Activated naive CD4-positive, alpha-beta T cell treated with anti-CD3 and anti-CD28 coated beads, Interleukin-2, amount 50 U/mL, for 24 hours (primary cell): ENCODE data around the gene POU2F2.
"Not testable (repeated sequence)": the region's sequence is repeated elsewhere in the genome, so short reads cannot be mapped to it uniquely, and the experiment has no call there.

Source experiments
- H3K27ac Mint-ChIP-seq: one replicate; pipeline ENCODE4 v1.8.0; 2021; ENCODE audit warnings: mild to moderate bottlenecking, mixed read lengths
- H3K27me3 Mint-ChIP-seq: one replicate; pipeline ENCODE4 v1.8.0; 2021; ENCODE audit warnings: mixed read lengths
- H3K36me3 Mint-ChIP-seq: one replicate; pipeline ENCODE4 v1.8.0; 2021; ENCODE audit warnings: mixed read lengths
- H3K4me1 Mint-ChIP-seq: one replicate; pipeline ENCODE4 v1.8.0; 2021; ENCODE audit warnings: mixed read lengths
- H3K4me3 Mint-ChIP-seq: one replicate; pipeline ENCODE4 v1.8.0; 2021; ENCODE audit warnings: mild to moderate bottlenecking, mixed read lengths
- H3K9me3 Mint-ChIP-seq: one replicate; pipeline ENCODE4 v1.8.0; 2021; ENCODE audit warnings: mixed read lengths

Gene POU2F2

GRCh38 chr19:42100241-42100640, 32.0 kb downstream of the POU2F2 start:
- not testable (repeated sequence) for H3K9me3 Mint-ChIP-seq, H3K27me3 Mint-ChIP-seq, H3K27ac Mint-ChIP-seq, H3K4me3 Mint-ChIP-seq
- Mint-ChIP-seq H3K4me1 (peaks cover 10% of the 10 kb centered on the region), H3K36me3 (peaks cover 20% of the 10 kb centered on the region)

- no peak overlapping the region for H3K4me3 Mint-ChIP-seq
- no peaks in the 10 kb centered on the region for H3K27me3 Mint-ChIP-seq
- no peak overlapping the region for H3K27ac Mint-ChIP-seq
- H3K36me3 Mint-ChIP-seq: peaks cover 15% of the 10 kb centered on the region
- H3K9me3 Mint-ChIP-seq: no peaks in the 10 kb centered on the region
- peaks cover 5% of the 10 kb centered on the region for H3K4me1 Mint-ChIP-seq
Observed at GRCh38 chr19:42099336-42099925, 32.8 kb downstream of the POU2F2 start.

GRCh38 chr19:42098781-42099180, 33.5 kb downstream of the POU2F2 start:
- Mint-ChIP-seq H3K27me3 (no peaks in the 10 kb centered on the region), H3K9me3 (no peaks in the 10 kb centered on the region), H3K27ac (no peak overlapping the region), H3K4me3 (no peak overlapping the region), H3K36me3 (peaks cover 16% of the 10 kb centered on the region), H3K4me1 (peaks cover 5% of the 10 kb centered on the region)

- Mint-ChIP-seq H3K4me3 (no peak overlapping the region), H3K27me3 (no peaks in the 10 kb centered on the region), H3K36me3 (peaks cover 11% of the 10 kb centered on the region), H3K27ac (no peak overlapping the region), H3K9me3 (no peaks in the 10 kb centered on the region), H3K4me1 (peaks cover under 1% of the 10 kb centered on the region)
Observed at GRCh38 chr19:42097461-42097860, 34.8 kb downstream of the POU2F2 start.

GRCh38 chr19:42096255-42096837, 35.9 kb downstream of the POU2F2 start:
- H3K9me3 Mint-ChIP-seq: no peaks in the 10 kb centered on the region
- H3K4me1 Mint-ChIP-seq: peaks cover 4% of the 10 kb centered on the region
- H3K4me3 Mint-ChIP-seq: no peak overlapping the region
- no peak overlapping the region for H3K27ac Mint-ChIP-seq
- H3K27me3 Mint-ChIP-seq: no peaks in the 10 kb centered on the region
- H3K36me3 Mint-ChIP-seq: peaks cover 13% of the 10 kb centered on the region

- Mint-ChIP-seq H3K9me3 (no peaks in the 10 kb centered on the region), H3K4me1 (peaks cover 7% of the 10 kb centered on the region), H3K27ac (no peak overlapping the region), H3K27me3 (no peaks in the 10 kb centered on the region), H3K36me3 (peaks cover 15% of the 10 kb centered on the region), H3K4me3 (no peak overlapping the region)
Observed at GRCh38 chr19:42095814-42096230, 36.4 kb downstream of the POU2F2 start.

- Mint-ChIP-seq H3K27me3 (no peaks in the 10 kb centered on the region), H3K9me3 (no peaks in the 10 kb centered on the region), H3K27ac (no peak overlapping the region), H3K36me3 (peaks cover 17% of the 10 kb centered on the region), H3K4me1 (peaks cover 11% of the 10 kb centered on the region), H3K4me3 (no peak overlapping the region)
Observed at GRCh38 chr19:42095142-42095813, 37.0 kb downstream of the POU2F2 start.

- no peaks in the 10 kb centered on the region for H3K9me3 Mint-ChIP-seq
- H3K4me1 Mint-ChIP-seq: peaks cover 25% of the 10 kb centered on the region
- H3K27ac Mint-ChIP-seq: no peak overlapping the region
- H3K36me3 Mint-ChIP-seq: peaks cover 14% of the 10 kb centered on the region
- no peaks in the 10 kb centered on the region for H3K27me3 Mint-ChIP-seq
- H3K4me3 Mint-ChIP-seq: no peak overlapping the region
Observed at GRCh38 chr19:42093926-42094325, 38.3 kb downstream of the POU2F2 start.

GRCh38 chr19:42093505-42093904, 38.7 kb downstream of the POU2F2 start:
- H3K27me3 Mint-ChIP-seq: no peaks in the 10 kb centered on the region
- no peaks in the 10 kb centered on the region for H3K9me3 Mint-ChIP-seq
- H3K36me3 Mint-ChIP-seq: peaks cover 14% of the 10 kb centered on the region
- H3K27ac Mint-ChIP-seq: no peak overlapping the region
- H3K4me1 Mint-ChIP-seq: peaks cover 29% of the 10 kb centered on the region
- H3K4me3 Mint-ChIP-seq: no peak overlapping the region

GRCh38 chr19:42092350-42092749, 39.9 kb downstream of the POU2F2 start:
- H3K27me3 Mint-ChIP-seq: no peaks in the 10 kb centered on the region
- H3K4me3 Mint-ChIP-seq: no peak overlapping the region
- peaks cover 31% of the 10 kb centered on the region for H3K4me1 Mint-ChIP-seq
- H3K36me3 Mint-ChIP-seq: peaks cover 14% of the 10 kb centered on the region
- peak overlapping the region; percentile 65 for H3K27ac Mint-ChIP-seq
- H3K9me3 Mint-ChIP-seq: no peaks in the 10 kb centered on the region

- Mint-ChIP-seq H3K27ac (no peak overlapping the region), H3K36me3 (peaks cover 11% of the 10 kb centered on the region), H3K9me3 (no peaks in the 10 kb centered on the region), H3K27me3 (no peaks in the 10 kb centered on the region), H3K4me1 (peaks cover 31% of the 10 kb centered on the region), H3K4me3 (no peak overlapping the region)
Observed at GRCh38 chr19:42091742-42092141, 40.5 kb downstream of the POU2F2 start.

GRCh38 chr19:42091300-42091699, 40.9 kb downstream of the POU2F2 start:
- peaks cover 31% of the 10 kb centered on the region for H3K4me1 Mint-ChIP-seq
- no peak overlapping the region for H3K4me3 Mint-ChIP-seq
- H3K27me3 Mint-ChIP-seq: no peaks in the 10 kb centered on the region
- no peak overlapping the region for H3K27ac Mint-ChIP-seq
- peaks cover 10% of the 10 kb centered on the region for H3K36me3 Mint-ChIP-seq
- H3K9me3 Mint-ChIP-seq: no peaks in the 10 kb centered on the region

GRCh38 chr19:42090672-42091071, 41.6 kb downstream of the POU2F2 start:
- Mint-ChIP-seq H3K4me3 (no peak overlapping the region), H3K36me3 (peaks cover 10% of the 10 kb centered on the region), H3K27me3 (no peaks in the 10 kb centered on the region), H3K27ac (no peak overlapping the region), H3K4me1 (peaks cover 36% of the 10 kb centered on the region), H3K9me3 (no peaks in the 10 kb centered on the region)

GRCh38 chr19:42089772-42090171, 42.5 kb downstream of the POU2F2 start:
- no peaks in the 10 kb centered on the region for H3K9me3 Mint-ChIP-seq
- H3K4me3 Mint-ChIP-seq: no peak overlapping the region
- no peak overlapping the region for H3K27ac Mint-ChIP-seq
- peaks cover 10% of the 10 kb centered on the region for H3K36me3 Mint-ChIP-seq
- no peaks in the 10 kb centered on the region for H3K27me3 Mint-ChIP-seq
- H3K4me1 Mint-ChIP-seq: peaks cover 36% of the 10 kb centered on the region

GRCh38 chr19:42089191-42089750, 43.0 kb downstream of the POU2F2 start:
- no peak overlapping the region for H3K4me3 Mint-ChIP-seq
- no peaks in the 10 kb centered on the region for H3K27me3 Mint-ChIP-seq
- peaks cover 36% of the 10 kb centered on the region for H3K4me1 Mint-ChIP-seq
- peak overlapping the region; percentile 20 for H3K27ac Mint-ChIP-seq
- no peaks in the 10 kb centered on the region for H3K9me3 Mint-ChIP-seq
- peaks cover 8% of the 10 kb centered on the region for H3K36me3 Mint-ChIP-seq
